Cardiac fibroblast (primary cell): Measurements from ENCODE around the gene ISG20.
A peak's percentile ranks its signal among the peaks of the same experiment; 100 is the strongest.

Source experiments
- DNase-seq, 2 donors: peaks; one replicate each; pipeline versions ENCODE4 v3.0.0 to v3.0.0-alpha.2; 2010; ENCODE audit warnings: low read depth in 2 of 2
- H3K4me3 ChIP-seq, 2 donors: replicated peaks in 1 of 2; 1 replicate in 1 of 2; 2 replicates in 1 of 2; pipeline ENCODE4 v1.5.1; 2011; ENCODE audit warnings: low read depth in 2 of 2, low read length in 2 of 2, mild to moderate bottlenecking in 2 of 2, moderate library complexity in 1 of 2
- CTCF ChIP-seq: IDR thresholded peaks from one replicate; pipeline ENCODE4 v1.5.1; 2011; ENCODE audit warnings: low read depth, mild to moderate bottlenecking, low read length, inconsistent platforms

The ISG20 gene

GRCh38 chr15:88638626-88639372, at the start of gene ISG20:
Gene ISG20 (plus strand): TSS chr15:88639016. CDS start chr15:88639367, 351 bp downstream.
- peak; percentile 98 to 99 for DNase-seq
- TF ChIP-seq CTCF, result peak; percentile 60
- peak within 1 kb of the TSS; percentile 37 to 54 for H3K4me3 ChIP-seq

DNA sequence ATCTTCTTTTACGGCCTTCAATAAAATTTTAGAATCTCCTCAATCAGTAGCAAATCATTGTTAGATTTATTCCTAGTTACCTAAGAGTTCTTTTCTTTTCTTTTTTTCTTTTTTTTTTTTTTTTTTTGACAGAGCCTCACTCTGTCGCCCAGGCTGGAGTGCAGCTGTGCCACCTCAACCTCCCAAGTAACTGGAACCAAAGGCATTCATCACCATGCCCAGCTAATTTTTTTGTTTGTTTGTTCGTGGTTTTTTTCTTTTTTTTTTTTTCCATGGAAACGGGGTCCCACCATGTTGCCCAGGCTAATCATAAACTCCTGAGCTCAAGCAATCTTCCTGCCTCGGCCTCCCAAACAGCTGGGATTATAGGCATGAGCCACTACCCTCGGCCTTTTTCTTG, 48.1 kb upstream of the ISG20 start:
- no peak overlapping the region for H3K4me3 ChIP-seq
- no peak for TF ChIP-seq CTCF
- DNase-seq, result no peak

DNA sequence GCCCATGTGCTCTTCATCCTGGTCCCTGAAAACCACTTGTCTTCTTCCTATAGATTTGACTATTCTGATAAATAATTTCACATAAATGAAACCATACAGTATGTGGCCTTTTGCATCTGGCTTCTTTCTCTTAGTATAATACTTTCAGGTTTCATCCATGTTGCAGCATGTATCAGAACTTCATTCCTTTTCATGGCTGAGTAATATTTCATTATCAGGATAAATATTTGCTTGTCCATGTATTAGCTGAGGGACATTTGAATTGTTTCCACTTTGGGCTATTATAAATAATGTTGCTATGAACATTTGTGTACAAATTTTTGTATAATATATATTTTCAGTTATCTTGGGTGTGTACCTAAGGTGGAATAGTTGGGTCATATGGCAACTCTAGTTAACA, 47.4 kb upstream of the ISG20 start:
- TF ChIP-seq CTCF, result no peak
- no peak for DNase-seq
- no peak overlapping the region for H3K4me3 ChIP-seq

DNA sequence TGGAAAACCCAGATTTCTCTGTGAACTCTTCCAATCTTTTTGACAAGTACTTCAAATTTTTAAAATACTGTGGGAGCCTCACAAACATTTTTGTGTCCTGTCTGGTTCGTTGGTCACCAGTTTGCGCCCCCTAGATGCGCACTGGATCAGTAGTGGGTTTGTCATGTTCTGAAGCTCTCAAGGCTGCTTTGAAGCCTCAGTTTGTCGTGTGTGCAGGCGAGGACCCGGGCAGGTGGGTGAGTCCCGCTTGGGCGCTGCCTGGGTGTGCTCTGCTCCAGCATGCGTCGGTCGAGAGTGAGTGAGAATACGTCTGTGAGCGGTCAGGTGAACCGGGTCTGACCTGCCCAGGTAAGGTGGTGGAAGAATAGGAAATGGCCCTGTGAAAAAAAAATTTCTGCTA, 34.9 kb upstream of the ISG20 start:
- DNase-seq, result no peak
- TF ChIP-seq CTCF, result no peak
- H3K4me3 ChIP-seq, result no peak overlapping the region

DNA sequence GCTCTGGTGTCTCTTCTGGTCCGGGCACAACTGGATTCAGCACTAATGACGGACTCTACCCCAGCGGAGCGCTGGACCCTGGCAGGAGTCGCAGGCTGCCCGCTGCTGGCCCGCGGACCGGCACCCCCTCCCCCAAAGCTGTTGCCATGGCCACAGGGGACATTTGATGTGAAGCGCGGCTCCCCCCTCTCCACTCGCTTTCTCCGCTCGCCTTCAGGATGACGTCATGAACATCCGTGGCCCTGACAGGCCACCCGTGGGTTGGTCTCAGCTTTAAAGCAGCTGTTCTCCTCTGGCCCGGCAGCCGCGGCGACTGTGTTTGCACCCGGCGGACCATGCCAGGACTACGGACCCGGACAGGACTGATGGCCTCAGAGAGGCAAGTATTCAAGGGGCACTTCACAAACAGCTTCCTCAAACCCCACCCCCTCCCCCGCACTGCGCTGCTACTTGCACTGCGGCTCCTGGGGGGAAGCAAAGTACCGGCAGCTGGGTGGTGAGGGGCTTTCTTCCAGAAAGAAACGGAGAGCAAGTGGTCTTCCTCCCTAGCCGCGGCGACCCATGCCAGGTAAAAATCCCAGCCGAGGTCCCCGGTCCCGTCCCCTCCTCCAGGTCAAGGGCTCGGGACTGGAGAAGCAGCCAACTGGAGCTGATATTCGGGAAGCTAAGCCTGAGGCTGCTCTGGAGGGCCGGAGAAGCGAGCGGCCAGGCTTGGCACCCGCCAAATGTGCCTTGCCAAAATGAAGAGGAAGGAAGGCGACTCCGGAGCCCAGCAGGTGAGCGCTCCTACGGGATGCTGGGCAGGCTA, 34.2 kb upstream of the ISG20 start:
- H3K4me3 ChIP-seq, result no peak overlapping the region
- no peak for TF ChIP-seq CTCF

DNA sequence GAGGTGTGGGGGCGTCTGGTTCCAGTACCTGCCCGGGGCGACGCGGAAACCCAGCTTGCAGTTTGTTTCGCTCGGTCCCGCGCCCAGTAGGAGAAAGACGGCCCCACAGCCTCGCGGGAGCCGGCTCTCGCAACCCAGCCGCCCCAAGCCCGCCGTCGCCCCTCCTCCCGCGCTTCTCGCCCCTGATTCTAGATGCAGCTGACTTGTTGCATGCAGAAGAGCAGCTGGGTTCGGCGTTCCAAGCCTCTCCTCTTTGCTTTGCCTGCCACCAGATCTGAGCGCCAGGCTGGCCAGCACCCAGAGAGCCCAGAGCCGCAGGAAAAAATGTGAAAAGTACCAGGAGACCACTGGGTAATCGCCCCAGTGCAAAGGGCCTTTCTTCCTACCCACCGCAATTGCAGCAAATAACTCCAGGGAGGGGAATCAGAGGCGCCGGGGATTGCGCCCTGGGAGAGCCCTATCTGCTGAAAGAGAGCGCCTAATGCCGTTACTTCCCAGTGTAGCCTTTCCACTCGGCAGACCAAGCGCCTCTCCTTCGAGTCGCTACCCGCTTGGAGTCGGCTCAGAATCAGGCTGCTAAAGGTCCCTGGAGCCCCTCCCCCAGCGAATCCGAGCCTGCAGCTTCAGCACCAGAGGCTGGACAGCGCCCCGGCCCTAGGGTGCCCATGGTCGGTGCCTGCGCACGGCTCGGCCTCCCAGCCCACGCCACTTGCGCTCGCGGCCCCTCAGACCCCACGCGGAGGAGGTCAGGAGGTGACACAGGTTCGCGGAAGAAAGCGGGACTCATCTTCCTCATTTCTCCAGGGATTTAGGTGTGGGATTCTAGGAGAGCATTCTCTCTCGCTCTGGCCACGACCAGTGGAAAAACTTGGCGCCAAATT, 33.4 kb upstream of the ISG20 start:
- no peak overlapping the region for H3K4me3 ChIP-seq
- peak in 1 of 2 donors; percentile 38 for DNase-seq
- no peak for TF ChIP-seq CTCF

More for the DNA sequence above, 34.2 kb upstream of the ISG20 start:
- no peak for DNase-seq
